Erythroblast (primary cell): ENCODE results near the gene SREBF2.

Source experiments
- GATA1 ChIP-seq: IDR thresholded peaks from 2 replicates; pipeline ENCODE4 v1.6.1; 2011; ENCODE audit warnings: low read depth, mild to moderate bottlenecking, control low read depth, low read length, moderate library complexity
- POLR2A ChIP-seq: IDR thresholded peaks from 2 replicates; pipeline ENCODE4 v1.6.1; 2011; ENCODE audit warnings: mild to moderate bottlenecking, low read length

- no peak for TF ChIP-seq POLR2A
- TF ChIP-seq GATA1 = no peak
Measured at GRCh38 chr22:41932353-41932752, 99.4 kb downstream of the SREBF2 start.
